IMR-90 (cell line): ENCODE measurements around the gene TGM1.

Experiments used
- BHLHE40 ChIP-seq: fragments of 150-350 bp; IDR thresholded peaks from 2 replicates; pipeline ENCODE4 v1.6.1; 2016; ENCODE audit warnings: mild to moderate bottlenecking, low read depth, low read length
- CHD1 ChIP-seq: IDR thresholded peaks from 2 replicates; pipeline ENCODE4 v1.6.1; 2012; ENCODE audit warnings: low read depth, low read length, improper control_type of control experiment
- FOS ChIP-seq: fragments of 150-350 bp; IDR thresholded peaks from 2 replicates; pipeline ENCODE4 v1.6.1; 2016; ENCODE audit warnings: low read depth, low read length
- MAZ ChIP-seq: IDR thresholded peaks from 2 replicates; pipeline ENCODE4 v1.6.1; 2012; ENCODE audit warnings: low read depth, mild to moderate bottlenecking, low read length, improper control_type of control experiment, moderate library complexity, borderline replicate concordance
- MXI1 ChIP-seq: IDR thresholded peaks from 2 replicates; pipeline ENCODE4 v1.6.1; 2012; ENCODE audit warnings: low read depth, mild to moderate bottlenecking, low read length, moderate library complexity, borderline replicate concordance
- NFE2L2 ChIP-seq: fragments of 150-350 bp; IDR thresholded peaks from 2 replicates; pipeline ENCODE4 v1.6.1; 2016; ENCODE audit warnings: low read depth, mild to moderate bottlenecking, low read length
- POLR2A ChIP-seq: IDR thresholded peaks from 2 replicates; pipeline ENCODE4 v1.6.1; 2012; ENCODE audit warnings: mild to moderate bottlenecking, low read depth, low read length
- RAD21 ChIP-seq: IDR thresholded peaks from 2 replicates; pipeline ENCODE4 v1.6.1; 2012; ENCODE audit warnings: low read length, improper control_type of control experiment
- SMC3 ChIP-seq: fragments of 150-350 bp; IDR thresholded peaks from 2 replicates; pipeline ENCODE4 v1.6.1; 2016; ENCODE audit warnings: low read depth, mild to moderate bottlenecking, antibody characterized with exemption, low read length, moderate library complexity
- TF ChIP-seq, protein P1 (sequence below): conservative IDR thresholded peaks from 2 replicates; pipeline ENCODE4 v1.5.1; 2012; ENCODE audit warnings: mild to moderate bottlenecking, low read depth, low read length, improper control_type of control experiment
- TF ChIP-seq, protein P2 (sequence below): fragments of 150-350 bp; IDR thresholded peaks from 2 replicates; pipeline ENCODE4 v1.6.1; 2016; ENCODE audit warnings: low read depth, mild to moderate bottlenecking, low read length, moderate library complexity, borderline replicate concordance

GRCh38 chr14:24238527-24239037 lies 24.4 kb downstream of the TGM1 start:
- TF ChIP-seq, protein P1, sequence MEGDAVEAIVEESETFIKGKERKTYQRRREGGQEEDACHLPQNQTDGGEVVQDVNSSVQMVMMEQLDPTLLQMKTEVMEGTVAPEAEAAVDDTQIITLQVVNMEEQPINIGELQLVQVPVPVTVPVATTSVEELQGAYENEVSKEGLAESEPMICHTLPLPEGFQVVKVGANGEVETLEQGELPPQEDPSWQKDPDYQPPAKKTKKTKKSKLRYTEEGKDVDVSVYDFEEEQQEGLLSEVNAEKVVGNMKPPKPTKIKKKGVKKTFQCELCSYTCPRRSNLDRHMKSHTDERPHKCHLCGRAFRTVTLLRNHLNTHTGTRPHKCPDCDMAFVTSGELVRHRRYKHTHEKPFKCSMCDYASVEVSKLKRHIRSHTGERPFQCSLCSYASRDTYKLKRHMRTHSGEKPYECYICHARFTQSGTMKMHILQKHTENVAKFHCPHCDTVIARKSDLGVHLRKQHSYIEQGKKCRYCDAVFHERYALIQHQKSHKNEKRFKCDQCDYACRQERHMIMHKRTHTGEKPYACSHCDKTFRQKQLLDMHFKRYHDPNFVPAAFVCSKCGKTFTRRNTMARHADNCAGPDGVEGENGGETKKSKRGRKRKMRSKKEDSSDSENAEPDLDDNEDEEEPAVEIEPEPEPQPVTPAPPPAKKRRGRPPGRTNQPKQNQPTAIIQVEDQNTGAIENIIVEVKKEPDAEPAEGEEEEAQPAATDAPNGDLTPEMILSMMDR: no peak
- TF ChIP-seq RAD21: no peak
- TF ChIP-seq POLR2A: no peak
- TF ChIP-seq SMC3: no peak
- no peak for TF ChIP-seq NFE2L2
- no peak for TF ChIP-seq FOS
- TF ChIP-seq MAZ: no peak
- TF ChIP-seq BHLHE40: no peak
- TF ChIP-seq, protein P2, sequence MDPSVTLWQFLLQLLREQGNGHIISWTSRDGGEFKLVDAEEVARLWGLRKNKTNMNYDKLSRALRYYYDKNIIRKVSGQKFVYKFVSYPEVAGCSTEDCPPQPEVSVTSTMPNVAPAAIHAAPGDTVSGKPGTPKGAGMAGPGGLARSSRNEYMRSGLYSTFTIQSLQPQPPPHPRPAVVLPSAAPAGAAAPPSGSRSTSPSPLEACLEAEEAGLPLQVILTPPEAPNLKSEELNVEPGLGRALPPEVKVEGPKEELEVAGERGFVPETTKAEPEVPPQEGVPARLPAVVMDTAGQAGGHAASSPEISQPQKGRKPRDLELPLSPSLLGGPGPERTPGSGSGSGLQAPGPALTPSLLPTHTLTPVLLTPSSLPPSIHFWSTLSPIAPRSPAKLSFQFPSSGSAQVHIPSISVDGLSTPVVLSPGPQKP: no peak
- TF ChIP-seq CHD1: no peak
- no peak for TF ChIP-seq MXI1
